GM12874 (cell line): ENCODE data around the gene RIMS1.

Source experiments
- CTCF ChIP-seq: IDR thresholded peaks from 2 replicates; pipeline ENCODE4 v1.5.1; 2011; ENCODE audit warnings: low read depth, mild to moderate bottlenecking, control low read depth, low read length, moderate library complexity; ENCODE audit not compliant: insufficient read depth

The RIMS1 gene

GRCh38 chr6:71979911-71980310 lies 93.6 kb downstream of the RIMS1 start:
- TF ChIP-seq CTCF = no peak

- no peak for TF ChIP-seq CTCF
These were observed 96.0 kb downstream of the RIMS1 start for GRCh38 chr6:71982389-71982788.

DNA sequence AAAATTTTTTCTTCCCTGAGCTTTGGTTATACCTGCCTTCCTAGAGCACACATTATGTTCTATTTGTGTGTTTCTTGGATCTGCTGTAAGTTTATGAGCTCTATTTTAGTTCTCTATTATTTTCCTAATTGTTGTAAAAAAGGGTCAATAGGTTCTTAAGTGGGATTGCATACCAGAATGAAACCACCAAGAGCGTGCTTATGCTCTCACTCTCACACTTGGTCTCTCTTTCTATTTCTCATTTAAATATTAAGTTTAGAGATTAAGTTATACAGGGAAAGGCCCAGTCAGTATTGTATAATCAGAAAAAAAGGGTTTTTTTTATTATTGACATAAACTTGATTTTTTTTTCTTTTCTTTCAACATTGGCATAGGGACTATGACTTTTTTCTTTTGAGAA lies 96.8 kb downstream of the RIMS1 start:
- no peak for TF ChIP-seq CTCF

DNA sequence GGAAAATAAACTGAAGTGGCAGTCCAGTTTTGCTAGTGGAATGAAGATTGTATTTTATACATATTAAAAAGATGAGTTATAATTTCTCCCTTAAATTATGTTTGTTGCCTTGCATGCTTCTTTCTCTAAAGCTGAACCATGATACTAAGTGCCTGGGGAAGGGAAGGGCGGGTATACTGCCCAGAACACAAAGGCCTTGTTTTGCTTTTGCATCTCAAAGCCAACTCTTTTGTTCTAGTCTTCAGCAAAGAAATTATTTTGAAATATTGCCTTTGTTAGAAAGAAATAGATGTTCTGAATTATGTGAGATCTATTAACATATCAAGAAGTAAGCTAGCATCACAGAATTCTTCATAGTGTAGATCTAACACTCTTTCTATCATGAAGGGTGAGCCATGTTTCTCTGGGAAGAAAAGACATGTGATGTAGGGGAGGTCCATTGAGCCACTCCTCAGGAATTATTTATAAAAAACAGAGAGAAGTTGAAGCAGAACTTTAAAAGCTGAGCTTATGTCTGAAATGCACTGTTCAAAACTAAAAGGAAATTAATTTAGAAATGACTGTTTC lies 108.4 kb downstream of the RIMS1 start:
- TF ChIP-seq CTCF = no peak

DNA sequence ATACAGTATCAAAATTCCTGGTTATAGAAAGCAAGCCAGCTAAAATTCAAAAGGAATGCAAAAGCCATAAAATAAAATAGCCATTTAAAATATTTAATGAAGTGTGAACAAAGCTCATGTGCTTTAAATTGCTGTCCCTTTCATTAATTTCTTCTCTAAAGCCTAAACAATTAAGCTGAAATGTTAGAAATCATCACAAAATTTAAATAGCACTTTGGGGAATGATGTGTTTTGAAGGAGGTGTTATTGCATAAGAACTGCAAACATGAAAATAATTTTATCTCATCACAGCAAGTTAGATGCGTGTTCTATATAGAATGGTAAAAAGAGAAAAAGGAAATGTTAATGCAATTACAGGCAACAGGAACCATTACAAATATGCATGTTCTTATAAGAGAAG lies 111.0 kb downstream of the RIMS1 start:
- no peak for TF ChIP-seq CTCF

GRCh38 chr6:72002415-72002814 lies 116.1 kb downstream of the RIMS1 start:
- TF ChIP-seq CTCF = no peak

- TF ChIP-seq CTCF = no peak
These were observed 136.5 kb downstream of the RIMS1 start for GRCh38 chr6:72022830-72023229.
